ENCODE data around the gene BCHE. TPM values are rescaled to one million over a fixed set of nuclear protein-coding genes. Genes with fewer than 3 reads are reported as not detected.

BCHE gene
- total and polyA plus RNA-seq, 2 of the 13 experiments (the other 11 are each of a cell fraction or from before 2014, with no cell fraction given) = not detected

- CTCF ChIA-PET (ENCODE audit: low intra/inter-chr PET ratio, low total read pairs) = no interaction called here
- no peak for FAIRE-seq
- TF ChIP-seq ZNF3 (CRISPR knock-in tag; IDR thresholded peaks at IDR 0.05) = no peak
- no peak for TF ChIP-seq ZNF639 (CRISPR knock-in tag; conservative IDR thresholded peaks at IDR 0.05)
- no peak for TF ChIP-seq HOXA5 (CRISPR knock-in tag; IDR thresholded peaks at IDR 0.05)
- TF ChIP-seq GPN1 (CRISPR knock-in tag; IDR thresholded peaks at IDR 0.05; ENCODE audit: borderline replicate concordance) = no peak
- no peak for TF ChIP-seq ATF2 (CRISPR knock-in tag; IDR thresholded peaks at IDR 0.05)
- TF ChIP-seq ZBTB42 (CRISPR knock-in tag; IDR thresholded peaks at IDR 0.05) = no peak
- TF ChIP-seq NFYB (CRISPR knock-in tag; IDR thresholded peaks at IDR 0.05) = no peak
- no peak for TF ChIP-seq SNAPC2 (CRISPR knock-in tag; IDR thresholded peaks at IDR 0.05)
- TF ChIP-seq RBM39 (IDR thresholded peaks at IDR 0.05; ENCODE audit: low read depth, low read length, poor library complexity, severe bottlenecking) = no peak
- no peak for TF ChIP-seq ZNF383 (CRISPR knock-in tag; IDR thresholded peaks at IDR 0.05; ENCODE audit: borderline replicate concordance)
- TF ChIP-seq BCL3 (CRISPR knock-in tag; IDR thresholded peaks at IDR 0.05) = no peak
- TF ChIP-seq TMF1 (CRISPR knock-in tag; IDR thresholded peaks at IDR 0.05; ENCODE audit: low read depth) = no peak
- TF ChIP-seq ZKSCAN1 (IDR thresholded peaks at IDR 0.05; ENCODE audit: low read length) = no peak
- TF ChIP-seq ZNF800 (CRISPR knock-in tag; IDR thresholded peaks at IDR 0.05) = no peak
- TF ChIP-seq ZNF558 (CRISPR knock-in tag; IDR thresholded peaks at IDR 0.05; ENCODE audit: borderline replicate concordance) = no peak
- TF ChIP-seq NR1H2 (CRISPR knock-in tag; IDR thresholded peaks at IDR 0.05; ENCODE audit: borderline replicate concordance, low read depth) = no peak
- TF ChIP-seq TFE3 (CRISPR knock-in tag; IDR thresholded peaks at IDR 0.05) = no peak
- no peak for TF ChIP-seq ZNF629 (CRISPR knock-in tag; conservative IDR thresholded peaks at IDR 0.05)
Measured at GRCh38 chr3:165786013-165786412, 51.2 kb downstream of the BCHE start.

More at GRCh38 chr3:165786013-165786412, 51.2 kb downstream of the BCHE start:
- Histone ChIP-seq H3K4me3 (replicated peaks in 1 of 3; ENCODE audit: insufficient read depth in 1 of 3, low read depth in 2 of 3, low read length in 3 of 3) (no peak overlapping the region), H3K9ac (ENCODE audit: insufficient read depth, low read depth, low read length) (no peak overlapping the region), H3K4me1 (ENCODE audit: insufficient read depth, low read length) (peaks cover 29% of the 10 kb centered on the region), H2AFZ (ENCODE audit: low read length) (no peak overlapping the region), H3K9me3 (ENCODE audit: low read length) (no peaks in the 10 kb centered on the region), H3K27ac (ENCODE audit: extremely low read length, insufficient read depth, low read length) (no peak overlapping the region), H3K79me2 (ENCODE audit: insufficient read depth, low read length) (no peaks in the 10 kb centered on the region), H3K36me3 (replicated peaks in 1 of 2; ENCODE audit: control insufficient read depth in 1 of 2, insufficient read depth in 2 of 2, low read length in 2 of 2) (no peaks in the 10 kb centered on the region), H3K4me2 (ENCODE audit: low read depth, low read length) (no peak overlapping the region), H4K20me1 (ENCODE audit: insufficient read depth, low read length) (no peaks in the 10 kb centered on the region), H3K27me3 (ENCODE audit: control insufficient read depth in 1 of 2, insufficient read depth in 2 of 2, low read length in 2 of 2) (no peaks in the 10 kb centered on the region)
- DNase-seq (ENCODE audit: low spot score) (no peak), ATAC-seq (no peak)
- in situ Hi-C loops (cut with HindIII; ENCODE audit: extremely low pct_ligation_motif_present, low pct_unique_long_range_greater_than_20kb) = no loop called here
- POLR2A ChIA-PET = no interaction called here
- 17% methylated on average over 4 of the region's 4 CpGs for WGBS (ENCODE audit: low lambda C conversion rate)
- intact Hi-C loops (cut with micrococcal nuclease; ENCODE audit: unreplicated experiment) = no loop called here
- BruUV-seq (replicated peaks) = no TSS peak
